ENCODE results near the gene FAM25G. TPM values are rescaled to one million over a fixed set of nuclear protein-coding genes. Genes with fewer than 3 reads are reported as not detected.

FAM25G gene
- polyA plus RNA-seq, 1 experiment = not detected

GRCh38 chr10:47438857-47439474, 52.5 kb downstream of the FAM25G start:
- Histone ChIP-seq H3K27me3 (ENCODE audit: control insufficient read depth, insufficient read depth, low read length) (peaks cover 3% of the 10 kb centered on the region; the same call in 1 of the 2 replicates), H3K4me3 (ENCODE audit: low read depth, low read length) (no peak overlapping the region), H3K36me3 (ENCODE audit: control insufficient read depth, insufficient read depth, low read length) (no peaks in the 10 kb centered on the region)
- peak; percentile 85 for TF ChIP-seq CTCF (IDR thresholded peaks at IDR 0.05; ENCODE audit: insufficient read depth, low read depth, low read length)
- DNase-seq (ENCODE audit: low read depth) = no peak
- POLR2A ChIA-PET = no interaction called here
- CTCF ChIA-PET = interaction anchor here (0.7 to 1.4 kb wide), 7 partner anchors 9 to 55 kb away, joined by 3 to 8 read pairs (median 3); partner anchors contain the start of gene ZNF488

Small RNA genes lying within 50 kb of the gene (small RNA-seq; reads per million reads assigned to genes)
- gene AL591684.3 (ENCODE audit: insufficient read length, low read depth, low replicate concordance) (not detected), gene RNA5SP312 (ENCODE audit: insufficient read length, low read depth, low replicate concordance) (not detected)

Other genes starting within 250 kb of the FAM25G start
- gene GDF10, start 191.5 kb downstream of the FAM25G start, polyA plus RNA-seq (2011; rRNA removed) = not detected in 2 replicates
- not detected in 2 replicates for gene GDF2, start 169.2 kb downstream of the FAM25G start, polyA plus RNA-seq (2011; rRNA removed)
- not detected in 2 replicates for gene RBP3, start 143.3 kb downstream of the FAM25G start, polyA plus RNA-seq (2011; rRNA removed)
- 0.15 and 0.17 TPM in 2 replicates for gene ZNF488, start 107.4 kb downstream of the FAM25G start, polyA plus RNA-seq (2011; rRNA removed)
- gene ANXA8, start 7.6 kb downstream of the FAM25G start, polyA plus RNA-seq (2011; rRNA removed) = 0.27 and 0.42 TPM in 2 replicates
- 3.7 and 3.8 TPM in 2 replicates for gene AGAP9, start 31.9 kb upstream of the FAM25G start, polyA plus RNA-seq (2011; rRNA removed)